ENCODE data around the gene PAK1. TPM values are rescaled to one million over a fixed set of nuclear protein-coding genes. Genes with fewer than 3 reads are reported as not detected.
A peak's percentile ranks its signal among the peaks of the same experiment; 100 is the strongest.

Gene PAK1
- polyA plus RNA-seq, 1 experiment = 62.3 TPM

DNA sequence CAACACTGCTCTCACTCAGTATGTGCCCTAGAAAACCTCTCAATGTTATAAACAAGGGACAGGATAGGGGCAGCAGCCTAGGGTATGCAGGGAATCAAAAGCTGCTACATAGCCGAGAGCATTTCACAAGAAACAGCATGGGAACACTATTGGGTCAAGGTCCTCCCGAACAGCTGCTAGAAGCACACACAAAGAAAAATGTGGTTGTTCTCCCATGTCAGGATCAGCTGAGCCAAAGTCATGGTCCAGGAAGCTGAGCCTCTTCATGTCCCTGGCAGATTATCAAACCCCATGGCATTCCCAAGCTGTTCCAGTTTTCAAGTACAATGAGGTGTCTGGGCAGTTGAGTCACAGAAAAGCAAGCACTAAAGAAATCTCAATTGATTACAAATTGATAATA lies 151.4 kb downstream of the PAK1 start:
- CTCF ChIA-PET = interaction anchor here (1.2 to 1.6 kb wide), 2 partner anchors 127 to 226 kb away, joined by 4 read pairs; no protein-coding TSS in a partner anchor

DNA sequence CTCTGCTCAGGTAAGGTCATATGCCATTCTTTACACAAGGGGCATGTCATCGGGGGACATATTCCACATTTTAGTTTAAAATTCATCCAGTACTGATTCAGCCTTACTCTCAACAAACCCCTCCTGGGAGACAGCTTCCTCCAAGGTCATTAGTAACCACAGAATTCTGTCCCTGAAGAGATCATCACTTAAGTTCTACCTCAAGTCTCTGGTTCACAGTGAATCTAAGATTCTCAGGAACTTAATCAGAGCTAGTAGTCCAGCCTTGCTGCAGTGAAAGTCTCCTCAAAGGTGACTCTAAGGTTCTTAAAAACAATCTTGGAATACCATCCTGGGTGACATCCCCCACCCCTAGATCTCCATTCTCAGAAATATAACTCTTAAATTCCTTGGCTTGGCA lies 153.5 kb downstream of the PAK1 start:
- no peaks in the 10 kb centered on the region for H3K27me3 ChIP-seq (ENCODE audit: control insufficient read depth, insufficient read depth, low read length)
- H3K4me3 ChIP-seq (ENCODE audit: low read depth, low read length) = no peak overlapping the region
- POLR2A ChIA-PET = no interaction called here
- no peak for DNase-seq (ENCODE audit: low read depth)
- CTCF ChIA-PET = no interaction called here
- no peaks in the 10 kb centered on the region for H3K36me3 ChIP-seq (ENCODE audit: control insufficient read depth, insufficient read depth, low read length)
- TF ChIP-seq, protein P1, sequence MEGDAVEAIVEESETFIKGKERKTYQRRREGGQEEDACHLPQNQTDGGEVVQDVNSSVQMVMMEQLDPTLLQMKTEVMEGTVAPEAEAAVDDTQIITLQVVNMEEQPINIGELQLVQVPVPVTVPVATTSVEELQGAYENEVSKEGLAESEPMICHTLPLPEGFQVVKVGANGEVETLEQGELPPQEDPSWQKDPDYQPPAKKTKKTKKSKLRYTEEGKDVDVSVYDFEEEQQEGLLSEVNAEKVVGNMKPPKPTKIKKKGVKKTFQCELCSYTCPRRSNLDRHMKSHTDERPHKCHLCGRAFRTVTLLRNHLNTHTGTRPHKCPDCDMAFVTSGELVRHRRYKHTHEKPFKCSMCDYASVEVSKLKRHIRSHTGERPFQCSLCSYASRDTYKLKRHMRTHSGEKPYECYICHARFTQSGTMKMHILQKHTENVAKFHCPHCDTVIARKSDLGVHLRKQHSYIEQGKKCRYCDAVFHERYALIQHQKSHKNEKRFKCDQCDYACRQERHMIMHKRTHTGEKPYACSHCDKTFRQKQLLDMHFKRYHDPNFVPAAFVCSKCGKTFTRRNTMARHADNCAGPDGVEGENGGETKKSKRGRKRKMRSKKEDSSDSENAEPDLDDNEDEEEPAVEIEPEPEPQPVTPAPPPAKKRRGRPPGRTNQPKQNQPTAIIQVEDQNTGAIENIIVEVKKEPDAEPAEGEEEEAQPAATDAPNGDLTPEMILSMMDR (IDR thresholded peaks at IDR 0.05; ENCODE audit: insufficient read depth, low read depth, low read length) = no peak

More for the DNA sequence above, 151.4 kb downstream of the PAK1 start:
- Histone ChIP-seq H3K36me3 (ENCODE audit: control insufficient read depth, insufficient read depth, low read length) (no peaks in the 10 kb centered on the region), H3K27me3 (ENCODE audit: control insufficient read depth, insufficient read depth, low read length) (no peaks in the 10 kb centered on the region), H3K4me3 (ENCODE audit: low read depth, low read length) (no peak overlapping the region)
- POLR2A ChIA-PET = interaction anchor here (0.6 kb wide), 1 partner anchor 9 kb away, joined by 3 read pairs; no protein-coding TSS in a partner anchor
- DNase-seq (ENCODE audit: low read depth) = peak; percentile 78
- TF ChIP-seq, protein P1 (IDR thresholded peaks at IDR 0.05; ENCODE audit: insufficient read depth, low read depth, low read length) = no peak

DNA sequence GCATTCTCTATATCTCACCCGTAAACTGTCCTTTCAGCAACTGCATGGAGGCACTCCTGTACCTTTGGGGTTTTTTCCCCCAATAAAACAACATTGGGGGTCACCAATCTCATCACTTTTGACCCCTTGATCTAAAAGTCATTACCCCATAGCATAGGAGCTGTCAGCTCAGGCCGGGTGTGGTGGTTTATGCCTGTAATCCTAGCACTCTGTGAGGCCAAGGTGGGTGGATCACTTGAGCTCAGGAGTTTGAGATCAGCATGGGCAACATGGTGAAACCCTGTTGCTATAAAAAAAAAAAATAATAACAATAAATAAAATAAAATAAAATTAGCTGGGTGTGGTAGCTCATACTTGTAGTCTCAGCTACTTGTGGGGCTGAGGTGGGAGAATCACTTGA lies 155.3 kb downstream of the PAK1 start:
- ChIA-PET POLR2A (no interaction called here), CTCF (interaction anchor here (0.6 to 0.8 kb wide), 2 partner anchors 28 to 230 kb away, joined by 3 read pairs; no protein-coding TSS in a partner anchor)
- no peak overlapping the region for H3K4me3 ChIP-seq (ENCODE audit: low read depth, low read length)

DNA sequence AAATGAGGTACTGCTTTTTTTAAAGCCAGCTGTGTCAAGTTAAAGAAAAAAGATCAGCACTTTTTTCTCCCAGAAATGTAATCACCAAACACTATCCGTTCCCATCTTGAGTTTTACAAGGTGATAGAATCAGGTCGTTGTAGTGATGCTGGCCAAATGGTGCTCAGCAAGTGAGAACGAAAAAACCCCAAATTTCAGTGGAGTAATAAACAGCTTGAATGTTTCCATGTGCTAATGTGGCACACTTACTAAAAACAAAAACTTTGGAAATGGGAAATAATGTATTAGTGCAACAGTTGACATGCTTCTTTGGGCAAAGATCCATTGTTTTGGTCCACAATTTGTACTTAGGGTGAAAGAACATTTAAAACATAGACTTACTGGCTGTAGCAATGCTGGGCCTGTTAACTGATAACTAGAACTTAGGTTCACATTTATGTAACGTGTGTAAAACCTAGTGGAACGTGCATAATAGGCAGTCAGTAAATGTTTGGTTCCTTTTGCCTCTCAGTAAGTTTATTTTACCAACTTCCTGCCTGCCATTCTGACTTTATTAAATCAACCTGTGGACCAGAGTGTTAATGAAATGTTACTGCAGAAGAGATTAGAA lies 157.1 kb downstream of the PAK1 start:
- H3K27me3 ChIP-seq (ENCODE audit: control insufficient read depth, insufficient read depth, low read length) = no peaks in the 10 kb centered on the region
- TF ChIP-seq, protein P1 (IDR thresholded peaks at IDR 0.05; ENCODE audit: insufficient read depth, low read depth, low read length) = no peak
- no peak overlapping the region for H3K4me3 ChIP-seq (ENCODE audit: low read depth, low read length)
- ChIA-PET CTCF (interaction anchor here (1.3 kb wide), 1 partner anchor 27 kb away, joined by 4 read pairs; no protein-coding TSS in a partner anchor), POLR2A (no interaction called here)
- no peaks in the 10 kb centered on the region for H3K36me3 ChIP-seq (ENCODE audit: control insufficient read depth, insufficient read depth, low read length)
- DNase-seq (ENCODE audit: low read depth) = peak; percentile 19

More for the DNA sequence above, 155.3 kb downstream of the PAK1 start:
- Histone ChIP-seq H3K27me3 (ENCODE audit: control insufficient read depth, insufficient read depth, low read length) (no peaks in the 10 kb centered on the region), H3K36me3 (ENCODE audit: control insufficient read depth, insufficient read depth, low read length) (no peaks in the 10 kb centered on the region)
- no peak for DNase-seq (ENCODE audit: low read depth)
- TF ChIP-seq, protein P1 (IDR thresholded peaks at IDR 0.05; ENCODE audit: insufficient read depth, low read depth, low read length) = no peak

DNA sequence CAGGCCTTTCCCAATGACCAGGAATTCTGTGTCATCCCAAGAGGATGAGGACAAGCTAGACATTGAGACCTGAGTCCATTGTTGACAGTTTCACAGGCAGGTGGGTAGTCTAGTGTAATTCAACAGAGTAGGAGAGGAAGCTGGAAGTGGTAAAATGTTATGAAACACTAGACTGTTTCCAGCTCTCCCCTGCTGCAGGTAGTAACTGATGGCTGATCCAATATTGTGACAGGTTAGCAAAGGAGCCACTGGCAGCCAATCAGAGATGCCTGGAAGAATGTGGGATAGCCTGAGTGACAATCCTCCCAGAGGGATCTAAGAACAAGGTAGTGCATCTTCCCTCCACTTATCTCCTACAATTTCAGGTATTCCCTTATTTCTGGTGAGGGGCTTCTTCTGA lies 161.8 kb downstream of the PAK1 start:
- POLR2A ChIA-PET = no interaction called here
- no peaks in the 10 kb centered on the region for H3K36me3 ChIP-seq (ENCODE audit: control insufficient read depth, insufficient read depth, low read length)
- TF ChIP-seq, protein P1 (IDR thresholded peaks at IDR 0.05; ENCODE audit: insufficient read depth, low read depth, low read length) = no peak
- H3K27me3 ChIP-seq (ENCODE audit: control insufficient read depth, insufficient read depth, low read length) = no peaks in the 10 kb centered on the region
- no peak overlapping the region for H3K4me3 ChIP-seq (ENCODE audit: low read depth, low read length)
- CTCF ChIA-PET = interaction anchor here (1.0 to 1.3 kb wide), 2 partner anchors 9 to 185 kb away, joined by 3 read pairs; no protein-coding TSS in a partner anchor
- DNase-seq (ENCODE audit: low read depth) = no peak
